LNCaP clone FGC (cell line): Measurements from ENCODE around the gene TMEM14C.

Source experiments
- DNase-seq: peaks from one replicate; pipeline ENCODE4 v3.0.0-alpha.2; 2011; ENCODE audit warnings: low read depth
- H3K4me3 ChIP-seq: 2 replicates; pipeline ENCODE4 v1.5.1; 2011; ENCODE audit warnings: mild to moderate bottlenecking, low read depth, low read length, control low read depth
- TF ChIP-seq, protein P1 (sequence below): IDR thresholded peaks from 2 replicates; pipeline ENCODE4 v1.5.1; 2012; ENCODE audit warnings: mild to moderate bottlenecking; ENCODE audit not compliant: control insufficient read depth, insufficient read depth; ENCODE audit errors: extremely low read depth

Gene TMEM14C

DNA sequence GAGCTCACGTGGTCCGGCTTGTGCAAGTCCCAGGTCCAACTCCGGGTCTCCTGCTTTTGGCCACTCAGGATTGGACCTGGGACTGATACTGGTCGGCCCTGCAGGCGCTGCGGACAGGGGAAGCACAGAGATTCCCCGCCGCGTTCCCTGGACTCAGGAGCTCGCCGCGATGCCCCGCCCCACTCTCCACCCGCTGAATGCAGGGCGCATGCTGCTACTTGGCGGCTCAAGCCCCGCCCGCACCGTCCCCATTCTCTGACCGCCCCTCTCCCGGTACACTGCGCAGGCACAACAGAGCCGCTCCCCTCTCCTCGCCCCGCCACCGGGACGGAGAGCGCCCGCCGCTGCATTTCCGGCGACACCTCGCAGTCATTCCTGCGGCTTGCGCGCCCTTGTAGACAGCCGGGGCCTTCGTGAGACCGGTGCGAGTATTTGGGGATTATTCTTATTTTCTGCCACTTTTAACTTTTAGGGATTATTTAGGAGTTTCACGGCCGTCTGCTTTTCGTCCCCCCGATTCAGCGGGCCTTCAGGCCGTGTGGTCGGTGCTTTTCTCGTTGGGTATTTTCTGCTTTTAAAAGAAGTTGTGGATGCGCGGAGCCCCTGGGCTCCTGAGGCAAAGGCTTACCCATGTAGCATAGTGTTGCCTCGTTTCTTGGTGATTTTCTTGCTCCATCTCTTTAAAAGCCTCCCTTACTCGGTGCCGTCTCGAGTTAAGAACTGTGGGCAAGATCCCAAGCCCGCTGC is at the start of gene TMEM14C:
Gene TMEM14C, plus strand, starts transcription at position 251 of the 747 bp plus-strand sequence. CDS start 1,544 bp downstream, outside the sequence.
- H3K4me3 ChIP-seq = peak within 1 kb of the TSS; percentile 91
- DNase-seq = peak; percentile 97
- TF ChIP-seq, protein P1, sequence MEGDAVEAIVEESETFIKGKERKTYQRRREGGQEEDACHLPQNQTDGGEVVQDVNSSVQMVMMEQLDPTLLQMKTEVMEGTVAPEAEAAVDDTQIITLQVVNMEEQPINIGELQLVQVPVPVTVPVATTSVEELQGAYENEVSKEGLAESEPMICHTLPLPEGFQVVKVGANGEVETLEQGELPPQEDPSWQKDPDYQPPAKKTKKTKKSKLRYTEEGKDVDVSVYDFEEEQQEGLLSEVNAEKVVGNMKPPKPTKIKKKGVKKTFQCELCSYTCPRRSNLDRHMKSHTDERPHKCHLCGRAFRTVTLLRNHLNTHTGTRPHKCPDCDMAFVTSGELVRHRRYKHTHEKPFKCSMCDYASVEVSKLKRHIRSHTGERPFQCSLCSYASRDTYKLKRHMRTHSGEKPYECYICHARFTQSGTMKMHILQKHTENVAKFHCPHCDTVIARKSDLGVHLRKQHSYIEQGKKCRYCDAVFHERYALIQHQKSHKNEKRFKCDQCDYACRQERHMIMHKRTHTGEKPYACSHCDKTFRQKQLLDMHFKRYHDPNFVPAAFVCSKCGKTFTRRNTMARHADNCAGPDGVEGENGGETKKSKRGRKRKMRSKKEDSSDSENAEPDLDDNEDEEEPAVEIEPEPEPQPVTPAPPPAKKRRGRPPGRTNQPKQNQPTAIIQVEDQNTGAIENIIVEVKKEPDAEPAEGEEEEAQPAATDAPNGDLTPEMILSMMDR = no peak

DNA sequence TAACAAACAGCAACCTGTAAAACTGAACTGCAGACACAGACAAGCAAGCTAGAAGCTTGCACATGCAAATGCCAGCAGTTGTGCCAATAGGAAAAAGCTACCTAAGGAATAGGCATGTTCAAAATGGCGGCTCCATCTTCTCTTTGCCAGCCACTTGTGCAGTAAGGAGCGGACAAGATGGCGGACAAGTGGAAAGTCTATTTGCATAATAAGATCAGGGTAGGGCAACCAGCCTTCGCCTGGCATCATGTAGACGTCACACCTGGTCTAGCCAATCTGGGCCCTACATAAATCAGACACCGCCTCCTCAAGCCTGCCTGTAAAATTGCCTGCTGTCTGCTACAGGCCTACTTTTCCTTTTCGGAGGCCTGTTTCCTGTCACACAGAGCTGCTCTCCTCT is 46.5 kb upstream of the TMEM14C start:
- no peak for DNase-seq
- TF ChIP-seq, protein P1 = no peak
- no peak overlapping the region for H3K4me3 ChIP-seq

DNA sequence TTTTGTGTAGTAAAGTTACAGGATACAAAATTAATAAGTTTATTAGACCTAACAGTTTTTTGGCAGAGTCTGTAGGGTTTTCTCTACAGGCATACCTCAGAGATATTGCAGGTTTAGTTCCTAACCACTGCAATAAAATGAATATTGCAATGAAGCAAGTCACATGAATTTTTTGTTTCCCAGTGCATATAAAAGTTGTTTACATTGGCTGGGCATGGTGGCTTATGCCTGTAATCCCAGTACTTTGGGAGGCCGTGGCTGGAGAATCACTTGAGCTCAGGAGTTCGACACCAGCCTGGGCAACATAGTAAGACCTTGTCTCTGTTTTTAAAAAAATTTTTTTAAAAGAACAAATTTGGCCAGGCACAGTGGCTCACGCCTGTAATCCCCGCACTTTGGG is 44.4 kb upstream of the TMEM14C start:
- TF ChIP-seq, protein P1 = no peak
- H3K4me3 ChIP-seq = no peak overlapping the region
- peak; percentile 66 for DNase-seq

DNA sequence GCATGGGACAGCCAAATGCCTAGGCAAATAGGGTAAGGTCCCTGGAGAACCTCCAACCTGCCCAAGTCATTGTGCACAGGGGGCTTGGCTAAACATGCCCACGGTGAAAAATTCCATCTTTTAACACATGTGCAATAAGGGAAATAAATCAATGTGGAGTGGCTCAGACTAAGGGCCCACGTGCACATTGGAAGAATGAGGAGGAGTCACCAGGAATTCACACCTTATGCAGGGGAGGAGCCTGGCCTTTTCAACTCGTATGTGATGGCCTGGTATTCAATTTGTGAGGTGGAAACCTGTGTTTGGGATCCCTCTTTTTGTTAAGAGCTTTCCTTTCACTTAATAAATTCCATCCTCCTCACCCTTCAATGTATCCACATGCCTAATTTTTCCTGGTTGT is 41.1 kb upstream of the TMEM14C start:
- TF ChIP-seq, protein P1 = no peak
- H3K4me3 ChIP-seq = no peak overlapping the region
- no peak for DNase-seq

DNA sequence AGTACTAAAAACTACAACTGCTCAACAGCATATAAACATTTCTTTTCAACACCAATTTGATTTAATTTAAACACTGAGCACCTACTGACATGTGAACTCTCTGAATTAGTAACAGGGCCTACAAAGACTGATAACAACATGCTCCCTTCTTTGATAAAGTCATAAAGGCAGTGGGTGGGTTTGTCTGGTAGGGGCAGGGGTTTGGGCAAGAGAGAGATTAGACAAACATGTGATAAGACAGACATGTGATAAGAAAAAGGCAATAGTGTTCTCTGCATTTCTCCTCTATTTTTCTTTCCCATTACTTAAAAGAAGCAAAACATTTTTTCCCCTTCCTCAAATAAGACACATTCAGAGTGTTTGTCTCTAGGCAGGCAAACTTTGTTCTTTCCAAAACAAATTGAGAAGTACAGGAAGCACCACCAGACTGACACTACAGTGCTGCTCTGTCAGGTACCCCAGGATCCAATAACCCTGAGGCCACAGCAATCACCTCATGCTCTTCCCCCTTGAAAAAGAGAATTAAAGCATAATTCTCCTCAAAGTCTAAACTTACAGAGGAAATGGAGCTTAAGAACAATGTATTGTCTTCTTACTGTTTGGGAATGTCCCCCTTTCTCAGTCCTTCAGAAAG is 40.4 kb upstream of the TMEM14C start:
- H3K4me3 ChIP-seq = no peak overlapping the region

DNA sequence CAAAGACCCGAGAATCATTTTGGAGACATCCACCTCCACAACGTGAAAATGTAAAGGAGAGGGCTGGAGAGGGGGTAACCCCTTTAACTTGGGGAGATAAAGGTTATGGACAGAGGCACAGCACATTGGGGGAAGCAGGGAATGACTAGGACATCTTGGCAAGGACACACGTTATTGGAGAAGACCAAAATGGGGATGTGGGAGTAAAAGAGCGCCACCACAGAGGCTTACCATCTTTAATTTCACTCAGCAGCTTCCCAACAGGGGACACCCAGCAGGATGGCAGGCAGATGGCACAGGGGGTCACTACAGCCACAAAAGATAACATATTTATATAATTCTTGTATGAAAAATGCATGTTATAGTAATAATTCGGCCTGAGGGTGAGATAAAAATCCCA is 38.3 kb upstream of the TMEM14C start:
- TF ChIP-seq, protein P1 = no peak
- no peak overlapping the region for H3K4me3 ChIP-seq
- no peak for DNase-seq

More for the DNA sequence above, 40.4 kb upstream of the TMEM14C start:
- peak; percentile 57 for DNase-seq
- TF ChIP-seq, protein P1 = no peak
